Endothelial cell of umbilical vein (primary cell): ENCODE measurements around the gene RTCA. TPM values are rescaled to one million over a fixed set of nuclear protein-coding genes. Genes with fewer than 3 reads are reported as not detected.
A peak's percentile ranks its signal among the peaks of the same experiment; 100 is the strongest.

Experiments
- BruUV-seq: library from RNA; stranded (reverse); fragments of 400-500 nt; replicated peaks from 2 replicates; lab custom pipeline; 2021; lab: Mats Ljungman, UMichigan
- CTCF ChIA-PET: fragments of 300-600, 350-600 bp; sonication (Branson Sonifier 250); formaldehyde crosslinking; loops from one replicate; lab custom pipeline; 2021; ENCODE audit warnings: antibody characterized with exemption, inconsistent platforms; lab: Charles Lee
- POLR2A ChIA-PET: fragments of 300-600, 350-600 bp; sonication (Branson Sonifier 250); formaldehyde crosslinking; loops from one replicate; lab custom pipeline; 2021; ENCODE audit warnings: antibody characterized with exemption, inconsistent platforms; lab: Charles Lee
- DNase-seq: peaks from one replicate; pipeline ENCODE4 v3.0.0-alpha.2; 2011; ENCODE audit warnings: low read depth, low spot score
- FAIRE-seq: peaks from 2 replicates; lab custom pipeline; 2011; peaks lifted over from hg19 to GRCh38; lab: Jason Lieb, UNC
- H2AFZ ChIP-seq: 2 replicates; pipeline ENCODE4 v1.6.0; 2012; ENCODE audit warnings: low read depth, low read length, control low read depth, inconsistent platforms
- H3K27ac ChIP-seq: 2 replicates; pipeline ENCODE4 v1.5.1; 2011; ENCODE audit warnings: low read depth, mild to moderate bottlenecking, control low read depth, low read length, moderate library complexity; ENCODE audit not compliant: insufficient read depth
- H3K27me3 ChIP-seq, 2 experiments: 2 replicates each; pipeline versions ENCODE4 v1.6.0 to v1.6.1; 2011; ENCODE audit warnings: low read length in 2 of 2, mixed read lengths in 1 of 2; ENCODE audit not compliant: control insufficient read depth in 2 of 2, insufficient read depth in 2 of 2
- H3K36me3 ChIP-seq, 2 experiments: 2 replicates in 1 of 2; 3 replicates in 1 of 2; pipeline ENCODE4 v1.5.1; 2011; ENCODE audit warnings: low read length in 2 of 2, mild to moderate bottlenecking in 1 of 2, moderate library complexity in 1 of 2; ENCODE audit not compliant: control insufficient read depth in 2 of 2, insufficient read depth in 2 of 2; ENCODE audit errors: extremely low read depth in 1 of 2
- H3K4me1 ChIP-seq: 3 replicates; pipeline ENCODE4 v1.5.1; 2011; ENCODE audit warnings: mild to moderate bottlenecking, low read length; ENCODE audit not compliant: control insufficient read depth, insufficient read depth; ENCODE audit errors: extremely low read depth
- H3K4me2 ChIP-seq: 2 replicates; pipeline ENCODE4 v1.6.1; 2011; ENCODE audit warnings: low read length, control low read depth, mixed read lengths; ENCODE audit not compliant: insufficient read depth
- H3K4me3 ChIP-seq, 3 experiments: fragments of 200-600 bp in 1 of 3; sonication (generic), shearing (Covaris generic) in 1 of 3; replicated peaks in 1 of 3; 2 replicates each; pipeline ENCODE4 v1.5.1; 2011 to 2016; ENCODE audit warnings: control low read depth in 3 of 3, low read length in 3 of 3, mild to moderate bottlenecking in 2 of 3, inconsistent platforms in 1 of 3, low read depth in 1 of 3, moderate library complexity in 1 of 3; ENCODE audit not compliant: insufficient read depth in 1 of 3
- H3K79me2 ChIP-seq: 2 replicates; pipeline ENCODE4 v1.6.0; 2012; ENCODE audit warnings: low read length, inconsistent platforms; ENCODE audit not compliant: control insufficient read depth, insufficient read depth
- H3K9ac ChIP-seq: replicated peaks from 2 replicates; pipeline ENCODE3; 2011; ENCODE audit warnings: low read length, control low read depth; ENCODE audit not compliant: insufficient read depth; ENCODE audit errors: extremely low read depth
- H3K9me1 ChIP-seq: replicated peaks from 3 replicates; pipeline ENCODE4 v1.6.0; 2011; ENCODE audit warnings: mild to moderate bottlenecking, low read length; ENCODE audit not compliant: control insufficient read depth, insufficient read depth; ENCODE audit errors: extremely low read depth
- H3K9me3 ChIP-seq: replicated peaks from 2 replicates; pipeline ENCODE4 v1.5.1; 2012; ENCODE audit warnings: low read length, inconsistent platforms; ENCODE audit not compliant: control insufficient read depth, insufficient read depth
- H4K20me1 ChIP-seq: replicated peaks from 2 replicates; pipeline ENCODE3; 2011; ENCODE audit warnings: mild to moderate bottlenecking, low read length; ENCODE audit not compliant: control insufficient read depth, insufficient read depth; ENCODE audit errors: extremely low read depth
- CTCF ChIP-seq, 2 donors: IDR thresholded peaks; 1 replicate in 1 of 2; 2 replicates in 1 of 2; pipeline ENCODE4 v1.5.1; 2011; ENCODE audit warnings: low read length in 2 of 2, mild to moderate bottlenecking in 2 of 2, moderate library complexity in 2 of 2, control low read depth in 1 of 2, inconsistent platforms in 1 of 2, low read depth in 1 of 2; ENCODE audit not compliant: insufficient read depth in 1 of 2; ENCODE audit errors: extremely low read depth in 1 of 2
- EZH2 ChIP-seq: IDR thresholded peaks from 2 replicates; pipeline ENCODE4 v1.6.1; 2012; ENCODE audit warnings: borderline replicate concordance, low read depth, mild to moderate bottlenecking, moderate library complexity, low read length, inconsistent platforms; ENCODE audit not compliant: severe bottlenecking
- FOS ChIP-seq: IDR thresholded peaks from 2 replicates; pipeline ENCODE4 v1.6.1; 2011; ENCODE audit warnings: mild to moderate bottlenecking, low read length, moderate library complexity, borderline replicate concordance; ENCODE audit not compliant: insufficient read depth
- GATA2 ChIP-seq: IDR thresholded peaks from 2 replicates; pipeline ENCODE4 v1.7.0; 2011; ENCODE audit warnings: low read depth, mild to moderate bottlenecking, moderate library complexity, mixed read lengths, low read length; ENCODE audit not compliant: insufficient read length, insufficient read depth
- JUN ChIP-seq: IDR thresholded peaks from 2 replicates; pipeline ENCODE4 v1.6.1; 2011; ENCODE audit warnings: borderline replicate concordance, low read depth; ENCODE audit not compliant: insufficient read length, insufficient read depth
- MAX ChIP-seq: IDR thresholded peaks from 2 replicates; pipeline ENCODE4 v1.6.1; 2011; ENCODE audit not compliant: insufficient read depth, insufficient read length
- MYC ChIP-seq: IDR thresholded peaks from one replicate; pipeline ENCODE4 v1.6.1; 2011; ENCODE audit warnings: mild to moderate bottlenecking, low read depth, low read length
- POLR2A ChIP-seq: IDR thresholded peaks from 2 replicates; pipeline ENCODE4 v1.6.1; 2012; ENCODE audit warnings: low read depth, mild to moderate bottlenecking, control low read depth, low read length
- POLR2AphosphoS5 ChIP-seq: IDR thresholded peaks from 2 replicates; pipeline ENCODE4 v1.6.1; 2012; ENCODE audit warnings: low read depth, mild to moderate bottlenecking, control low read depth, low read length, moderate library complexity; ENCODE audit not compliant: insufficient read depth
- dilution Hi-C: fragments of 300-500 bp; cut with MboI; formaldehyde crosslinking; loops from one replicate; pipeline ENCODE4 v1.15.0; 2019; ENCODE audit warnings: low sequenced_read_pairs; ENCODE audit not compliant: extremely low pct_ligation_motif_present
- intact Hi-C: fragments of 100-400 bp; cut with micrococcal nuclease; formaldehyde crosslinking; loops from one replicate; pipeline ENCODE4 v1.10.0; 2022
- polyA plus RNA-seq, 4 experiments: library from polyadenylated mRNA; depleted of rRNA in 3 of 4; stranded (reverse) in 3 of 4; unstranded in 1 of 4; fragments of >200 nt; gene quantifications; 2 replicates each; pipeline versions ENCODE4 v1.2.1 to v1.2.3, GENCODE V29; 2011 to 2012; ENCODE audit warnings: missing spikeins in 1 of 4
- total RNA-seq: library from RNA; stranded (reverse); gene quantifications from 2 replicates; pipeline ENCODE4 v1.2.3, GENCODE V29; 2021

RTCA gene
- total and polyA plus RNA-seq, 2 donors (not counting 3 experiments of a cell fraction or from before 2014, with no cell fraction given): 20.3 to 46.6 TPM

GRCh38 chr1:100306735-100307313 is 40.8 kb downstream of the RTCA start:
- DNase-seq: peak; percentile 39
- dilution Hi-C loops (no loop called here), intact Hi-C loops (loop anchor here (5.0 kb wide), 1 partner anchor 45 kb away; the partner anchor contains the start of gene CDC14A)
- ChIA-PET CTCF (interaction anchor here (0.8 to 1.7 kb wide), 2 partner anchors 9 to 10 kb away, joined by 4 read pairs; no protein-coding TSS in a partner anchor), POLR2A (interaction anchor here (1.1 kb wide), 1 partner anchor 45 kb away, joined by 3 read pairs; the partner anchor contains the start of gene CDC14A)
- H3K27me3 ChIP-seq: no peaks in the 10 kb centered on the region
- H2AFZ ChIP-seq: peak overlapping the region; percentile 59
- no peak for TF ChIP-seq POLR2AphosphoS5
- no peak for TF ChIP-seq FOS
- TF ChIP-seq POLR2A: no peak
- TF ChIP-seq JUN: no peak
- TF ChIP-seq MAX: no peak
- TF ChIP-seq MYC: no peak
- TF ChIP-seq CTCF (IDR thresholded peaks at IDR 0.05; ENCODE audit: extremely low read depth in 1 of 2, insufficient read depth in 1 of 2, low read depth in 1 of 2, low read length in 2 of 2): no peak
- no peak for TF ChIP-seq EZH2
- no peak for TF ChIP-seq GATA2
- peaks cover 9% of the 10 kb centered on the region for H3K4me1 ChIP-seq
- FAIRE-seq: peak; percentile 12
- H3K9me3 ChIP-seq: no peaks in the 10 kb centered on the region
- no peaks in the 10 kb centered on the region for H3K79me2 ChIP-seq
- H3K36me3 ChIP-seq: no peaks in the 10 kb centered on the region
- no peaks in the 10 kb centered on the region for H3K9me1 ChIP-seq
- no peak overlapping the region for H3K4me2 ChIP-seq
- H4K20me1 ChIP-seq: no peaks in the 10 kb centered on the region
- BruUV-seq: no TSS peak
- H3K9ac ChIP-seq: no peak overlapping the region
- H3K4me3 ChIP-seq: no peak overlapping the region
- no peak overlapping the region for H3K27ac ChIP-seq
